Brain microvascular endothelial cell (primary cell): ENCODE data around the gene TEN1.

Source experiments
- DNase-seq: peaks from one replicate; pipeline ENCODE4 v3.0.0-alpha.2; 2020
- H3K27ac ChIP-seq: fragments of 250-450 bp; sonication (Bioruptor Pico); 2 replicates; pipeline ENCODE4 v1.5.1; 2020; ENCODE audit warnings: mild to moderate bottlenecking, moderate library complexity
- H3K27me3 ChIP-seq: fragments of 250-450 bp; sonication (Bioruptor Pico); replicated peaks from 2 replicates; pipeline ENCODE4 v1.5.1; 2020; ENCODE audit warnings: mild to moderate bottlenecking
- H3K36me3 ChIP-seq: fragments of 250-450 bp; sonication (Bioruptor Pico); replicated peaks from 2 replicates; pipeline ENCODE4 v1.5.1; 2020; ENCODE audit warnings: mild to moderate bottlenecking
- H3K4me3 ChIP-seq: 2 replicates; pipeline ENCODE4 v1.5.1; 2011; ENCODE audit warnings: low read depth, mild to moderate bottlenecking, control low read depth, low read length, moderate library complexity
- in situ Hi-C: cut with HindIII; loops from 2 replicates; pipeline ENCODE4 v1.10.0; 2017; ENCODE audit warnings: low sequenced_read_pairs, low pct_ligation_motif_present
- TF ChIP-seq, protein P1 (sequence below): IDR thresholded peaks from 2 replicates; pipeline ENCODE4 v1.5.1; 2011; ENCODE audit warnings: low read depth, mild to moderate bottlenecking, moderate library complexity, low read length, control low read depth, inconsistent platforms; ENCODE audit errors: missing control alignments

The TEN1 gene

DNA sequence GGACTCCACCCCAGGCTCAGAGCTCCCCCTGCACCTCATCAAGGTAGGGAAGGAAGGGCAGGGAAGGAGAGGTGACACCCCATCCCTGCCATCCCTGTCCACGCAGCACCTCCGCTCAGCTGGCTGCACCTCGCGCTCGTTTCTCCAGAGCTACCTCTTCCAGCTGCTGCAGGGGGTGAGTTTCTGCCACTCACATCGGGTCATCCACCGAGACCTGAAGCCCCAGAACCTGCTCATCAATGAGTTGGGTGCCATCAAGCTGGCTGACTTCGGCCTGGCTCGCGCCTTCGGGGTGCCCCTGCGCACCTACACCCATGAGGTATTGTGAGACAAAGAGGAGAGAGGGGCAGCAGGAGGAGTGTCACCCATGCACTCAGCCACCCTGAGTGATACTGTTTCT lies 23.1 kb downstream of the TEN1 start:
- Histone ChIP-seq H3K4me3 (no peak overlapping the region), H3K27ac (no peak overlapping the region), H3K36me3 (no peaks in the 10 kb centered on the region), H3K27me3 (no peaks in the 10 kb centered on the region)
- no peak for DNase-seq
- in situ Hi-C loops = no loop called here
- TF ChIP-seq, protein P1, sequence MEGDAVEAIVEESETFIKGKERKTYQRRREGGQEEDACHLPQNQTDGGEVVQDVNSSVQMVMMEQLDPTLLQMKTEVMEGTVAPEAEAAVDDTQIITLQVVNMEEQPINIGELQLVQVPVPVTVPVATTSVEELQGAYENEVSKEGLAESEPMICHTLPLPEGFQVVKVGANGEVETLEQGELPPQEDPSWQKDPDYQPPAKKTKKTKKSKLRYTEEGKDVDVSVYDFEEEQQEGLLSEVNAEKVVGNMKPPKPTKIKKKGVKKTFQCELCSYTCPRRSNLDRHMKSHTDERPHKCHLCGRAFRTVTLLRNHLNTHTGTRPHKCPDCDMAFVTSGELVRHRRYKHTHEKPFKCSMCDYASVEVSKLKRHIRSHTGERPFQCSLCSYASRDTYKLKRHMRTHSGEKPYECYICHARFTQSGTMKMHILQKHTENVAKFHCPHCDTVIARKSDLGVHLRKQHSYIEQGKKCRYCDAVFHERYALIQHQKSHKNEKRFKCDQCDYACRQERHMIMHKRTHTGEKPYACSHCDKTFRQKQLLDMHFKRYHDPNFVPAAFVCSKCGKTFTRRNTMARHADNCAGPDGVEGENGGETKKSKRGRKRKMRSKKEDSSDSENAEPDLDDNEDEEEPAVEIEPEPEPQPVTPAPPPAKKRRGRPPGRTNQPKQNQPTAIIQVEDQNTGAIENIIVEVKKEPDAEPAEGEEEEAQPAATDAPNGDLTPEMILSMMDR = no peak

DNA sequence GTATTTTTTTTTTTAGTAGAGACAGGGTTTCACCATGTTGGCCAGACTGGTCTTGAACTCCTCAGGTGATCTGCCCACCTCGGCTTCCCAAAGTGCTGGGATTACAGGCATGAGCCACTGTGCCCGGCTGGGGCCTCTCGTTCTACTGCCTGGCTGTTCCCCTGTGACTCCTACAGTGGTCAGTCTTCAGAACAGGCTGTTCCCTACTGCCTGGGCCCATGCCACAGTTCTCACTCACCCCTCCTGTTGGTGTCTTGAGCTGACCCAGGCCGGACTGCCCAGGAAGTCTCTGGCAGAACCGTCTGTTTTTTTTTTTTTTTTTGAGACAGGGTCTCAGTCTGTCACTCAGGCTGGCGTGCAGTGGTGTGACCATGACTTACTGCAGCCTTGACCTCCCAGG lies 24.9 kb downstream of the TEN1 start:
- no peak overlapping the region for H3K27ac ChIP-seq
- H3K36me3 ChIP-seq = no peaks in the 10 kb centered on the region
- TF ChIP-seq, protein P1 = no peak
- DNase-seq = no peak
- no peaks in the 10 kb centered on the region for H3K27me3 ChIP-seq
- in situ Hi-C loops = no loop called here
- H3K4me3 ChIP-seq = no peak overlapping the region

DNA sequence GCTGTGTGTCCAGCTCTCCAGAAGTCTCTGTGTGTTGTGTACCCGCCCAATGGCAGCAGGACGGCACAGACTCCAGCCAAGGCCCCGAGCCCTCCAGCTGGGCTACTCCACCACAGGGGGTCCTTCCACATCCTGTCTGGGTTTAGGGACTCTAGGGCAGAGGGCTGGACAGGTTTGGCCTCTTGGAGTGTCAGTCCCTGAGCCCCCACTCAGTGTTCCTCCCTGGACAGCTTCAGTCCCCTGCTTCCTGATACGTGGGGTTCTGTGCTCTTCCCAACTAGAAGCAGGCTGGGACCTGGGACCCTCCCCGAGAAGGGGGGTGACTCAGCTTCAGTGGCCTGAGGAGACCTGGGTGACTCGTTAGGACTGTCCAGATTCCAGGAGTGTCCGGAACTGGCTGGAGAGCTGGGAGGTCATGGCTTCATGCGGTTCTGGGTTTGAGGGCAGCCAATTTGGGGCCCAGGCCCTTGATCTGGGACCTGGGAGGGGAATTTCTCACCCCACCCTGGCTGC lies 25.8 kb downstream of the TEN1 start:
- H3K27me3 ChIP-seq = no peaks in the 10 kb centered on the region
- no peak overlapping the region for H3K27ac ChIP-seq
- no peak overlapping the region for H3K4me3 ChIP-seq
- TF ChIP-seq, protein P1 = no peak
- no peak for DNase-seq
- in situ Hi-C loops = no loop called here
- H3K36me3 ChIP-seq = no peaks in the 10 kb centered on the region

DNA sequence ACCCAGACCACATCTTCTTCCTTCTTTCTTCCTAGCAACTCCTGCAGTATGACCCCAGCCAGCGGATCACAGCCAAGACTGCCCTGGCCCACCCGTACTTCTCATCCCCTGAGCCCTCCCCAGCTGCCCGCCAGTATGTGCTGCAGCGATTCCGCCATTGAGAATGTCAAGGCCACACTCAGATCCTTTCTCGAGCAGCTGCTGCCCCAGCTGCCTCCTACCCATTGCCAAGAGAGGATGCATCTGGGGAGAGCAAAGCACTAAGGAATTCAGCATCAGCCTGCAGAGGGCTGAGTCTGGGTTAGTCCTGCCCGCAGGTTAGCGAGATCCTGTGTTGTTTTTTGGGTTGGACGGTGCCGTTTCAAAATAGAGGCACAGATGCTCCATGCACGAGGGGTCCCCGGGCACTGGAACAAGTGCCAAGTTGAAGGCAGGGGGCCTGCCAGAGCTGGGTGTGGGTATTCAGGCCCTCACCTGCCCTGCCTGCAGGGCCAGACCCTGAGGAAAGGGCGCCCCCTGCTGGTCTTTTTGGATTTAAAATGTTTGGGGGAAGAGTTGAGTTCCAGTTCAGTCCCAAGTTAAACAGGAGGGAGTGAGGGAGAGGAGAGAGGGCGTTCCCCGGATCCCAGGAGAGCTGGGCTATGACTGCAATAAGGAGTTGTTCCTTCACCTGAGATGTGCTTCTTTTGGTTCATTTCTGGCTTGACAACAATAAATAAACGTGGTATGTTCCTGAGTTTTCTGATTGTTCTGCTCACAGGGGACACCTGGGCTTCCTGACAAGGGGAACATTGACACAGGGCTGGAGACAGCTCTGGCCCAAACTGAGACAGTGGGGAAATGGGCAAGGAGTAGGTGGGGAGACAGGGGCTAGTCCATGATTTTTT lies 26.5 kb downstream of the TEN1 start:
- no peaks in the 10 kb centered on the region for H3K36me3 ChIP-seq
- H3K4me3 ChIP-seq = no peak overlapping the region
- H3K27ac ChIP-seq = no peak overlapping the region
- TF ChIP-seq, protein P1 = peak; percentile 72
- no peaks in the 10 kb centered on the region for H3K27me3 ChIP-seq
- DNase-seq = peak; percentile 35
- in situ Hi-C loops = no loop called here

DNA sequence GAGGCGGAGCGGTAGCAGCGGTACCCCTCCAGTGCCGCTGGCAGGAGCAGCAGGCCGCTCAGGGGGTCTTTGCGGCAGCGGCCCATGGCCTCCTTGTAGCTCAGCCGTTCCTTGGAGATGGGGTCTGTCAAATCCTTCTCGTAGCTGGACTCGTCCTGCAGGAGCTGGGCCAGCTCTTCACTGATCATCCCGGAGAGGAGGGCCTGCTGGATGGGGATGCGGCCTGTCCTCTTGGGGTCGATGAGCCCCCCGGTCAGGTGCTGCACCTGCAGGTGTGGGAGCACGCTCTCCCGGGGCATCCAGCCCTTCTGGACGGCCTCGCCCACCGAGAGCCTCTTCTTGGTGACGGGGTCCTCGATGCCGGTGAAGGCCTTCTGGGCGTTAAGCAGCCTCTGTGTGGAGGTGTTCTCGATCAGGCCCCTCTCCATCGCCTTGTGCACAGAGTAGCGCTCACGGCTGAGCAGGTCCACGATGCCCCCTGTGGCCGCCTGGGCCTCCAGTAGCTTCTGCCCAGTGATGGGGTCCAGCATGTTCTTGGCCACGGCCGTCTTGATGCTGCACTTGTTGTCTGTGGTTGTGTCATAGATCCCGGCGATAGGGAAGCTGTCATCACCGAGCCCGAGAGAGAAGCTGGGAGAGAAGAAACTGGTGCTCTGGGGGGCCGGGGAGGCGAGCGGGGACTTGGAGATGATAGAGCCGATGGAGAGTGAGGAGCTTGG lies 28.2 kb downstream of the TEN1 start:
- H3K27me3 ChIP-seq = no peaks in the 10 kb centered on the region
- H3K36me3 ChIP-seq = no peaks in the 10 kb centered on the region
- H3K4me3 ChIP-seq = no peak overlapping the region
- H3K27ac ChIP-seq = no peak overlapping the region
- TF ChIP-seq, protein P1 = no peak
- in situ Hi-C loops = no loop called here
- no peak for DNase-seq
